HL-60 (cell line): ENCODE results near the gene KYNU.
"Not testable (repeated sequence)": the region's sequence is repeated elsewhere in the genome, so short reads cannot be mapped to it uniquely, and the experiment has no call there.

ENCODE experiments used
- DNase-seq, 2 experiments: peaks; one replicate each; pipeline ENCODE4 v3.0.0-alpha.2; 2010 to 2020; ENCODE audit warnings: low read depth in 1 of 2, low spot score in 1 of 2
- H3K27ac ChIP-seq: fragments of 250-450 bp; sonication (Bioruptor Pico); replicated peaks from 2 replicates; pipeline ENCODE4 v1.5.1; 2020; ENCODE audit warnings: mild to moderate bottlenecking, moderate library complexity
- H3K27me3 ChIP-seq: fragments of 250-450 bp; sonication (Bioruptor Pico); 2 replicates; pipeline ENCODE4 v1.5.1; 2021; ENCODE audit warnings: mild to moderate bottlenecking, moderate library complexity; ENCODE audit not compliant: insufficient read depth, poor library complexity, severe bottlenecking
- H3K4me3 ChIP-seq: replicated peaks from 2 replicates; pipeline ENCODE4 v1.5.1; 2011; ENCODE audit warnings: mild to moderate bottlenecking, control low read depth, low read length; ENCODE audit not compliant: insufficient read depth
- CTCF ChIP-seq: IDR thresholded peaks from one replicate; pipeline ENCODE4 v1.5.1; 2011; ENCODE audit warnings: low read length, control low read depth, inconsistent platforms; ENCODE audit not compliant: insufficient read depth
- GABPA ChIP-seq: IDR thresholded peaks from 2 replicates; pipeline ENCODE4 v1.6.1; 2012; ENCODE audit warnings: low read depth
- POLR2AphosphoS5 ChIP-seq: IDR thresholded peaks from 2 replicates; pipeline ENCODE4 v1.6.1; 2012; ENCODE audit warnings: low read depth
- REST ChIP-seq: IDR thresholded peaks from 2 replicates; pipeline ENCODE4 v1.6.1; 2012; ENCODE audit warnings: low read depth; ENCODE audit not compliant: insufficient replicate concordance
- SPI1 ChIP-seq: IDR thresholded peaks from 2 replicates; pipeline ENCODE4 v1.6.1; 2012; ENCODE audit warnings: low read depth, mild to moderate bottlenecking, borderline replicate concordance

The KYNU gene

GRCh38 chr2:142867136-142867535 lies 10.3 kb upstream of the KYNU start:
- no peak overlapping the region for H3K27ac ChIP-seq

GRCh38 chr2:142868229-142868762 lies 9.2 kb upstream of the KYNU start:
- DNase-seq, result no peak
- Histone ChIP-seq H3K27ac (no peak overlapping the region), H3K27me3 (no peaks in the 10 kb centered on the region), H3K4me3 (no peak overlapping the region)
- TF ChIP-seq GABPA (no peak), REST (no peak)

More at GRCh38 chr2:142867136-142867535, 10.3 kb upstream of the KYNU start:
- Histone ChIP-seq H3K27me3 (no peaks in the 10 kb centered on the region), H3K4me3 (no peak overlapping the region)
- TF ChIP-seq REST, result no peak
- TF ChIP-seq POLR2AphosphoS5, result no peak
- TF ChIP-seq CTCF, result no peak
- no peak for TF ChIP-seq SPI1
- DNase-seq, result no peak

DNA sequence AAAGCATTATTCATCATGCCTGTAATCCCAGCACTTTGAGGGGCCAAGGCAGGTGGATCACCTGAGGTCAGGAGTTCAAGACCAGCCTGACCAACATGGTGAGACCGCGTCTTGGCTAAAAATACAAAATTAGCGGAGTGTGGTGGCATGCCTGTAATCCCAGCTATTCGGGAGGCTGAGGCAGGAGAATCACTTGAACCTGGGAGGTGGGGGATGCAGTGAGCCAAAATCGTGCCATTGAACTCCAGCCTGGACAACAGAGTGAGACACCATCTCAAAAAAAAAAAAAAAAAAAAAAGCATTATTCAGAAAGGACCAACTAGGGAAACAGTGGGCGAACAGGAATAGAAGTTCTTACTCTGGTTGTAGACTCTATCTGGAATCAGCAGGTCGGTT lies 8.4 kb upstream of the KYNU start:
- H3K4me3 ChIP-seq, H3K27ac ChIP-seq, H3K27me3 ChIP-seq, DNase-seq: not testable (repeated sequence)

- no peak for DNase-seq
- no peaks in the 10 kb centered on the region for H3K27me3 ChIP-seq
- H3K4me3 ChIP-seq, result no peak overlapping the region
- no peak for TF ChIP-seq REST
- TF ChIP-seq POLR2AphosphoS5, result no peak
- no peak for TF ChIP-seq SPI1
- H3K27ac ChIP-seq, result no peak overlapping the region
These were observed 7.9 kb upstream of the KYNU start for GRCh38 chr2:142869461-142870106.
